GM12878 (cell line): ENCODE data around the gene GPR152. TPM values are rescaled to one million over a fixed set of nuclear protein-coding genes. Genes with fewer than 3 reads are reported as not detected.

Source experiments
- ATAC-seq: fragments of 200-7000 bp; cut with Tn5 transposase; 3 replicates; pipeline ENCODE4 v1.9.1; 2020; ENCODE audit warnings: mild to moderate bottlenecking, moderate library complexity
- BruUV-seq: library from RNA; stranded (reverse); fragments of 400-500 nt; replicated peaks from 2 replicates; lab custom pipeline; 2021; lab: Mats Ljungman, UMichigan
- CTCF ChIA-PET: fragments of 300-600 bp; sonication (Branson Sonifier 250); formaldehyde crosslinking; extraction: SDS; loops from one replicate; lab custom pipeline; 2021; ENCODE audit warnings: inconsistent platforms; lab: Yijun Ruan, JAX
- POLR2A ChIA-PET: fragments of 350-600 bp; formaldehyde crosslinking; extraction: SDS; loops from one replicate; lab custom pipeline; 2021; ENCODE audit warnings: inconsistent platforms; lab: Charles Lee
- RAD21 ChIA-PET: fragments of 300-600 bp; sonication (Branson Sonifier 250); formaldehyde crosslinking; loops from one replicate; lab custom pipeline; 2023; ENCODE audit warnings: antibody characterized with exemption; ENCODE audit not compliant: unreplicated experiment; lab: Charles Lee
- SMC1A ChIA-PET: fragments of 300-600 bp; sonication (Branson Sonifier 250); formaldehyde crosslinking; loops from one replicate; lab custom pipeline; 2023; ENCODE audit not compliant: unreplicated experiment, uncharacterized antibody; lab: Charles Lee
- DNase-seq: peaks from one replicate; pipeline ENCODE4 v3.0.0-alpha.2; 2011; ENCODE audit warnings: low read depth, low spot score
- FAIRE-seq: peaks from 3 replicates; lab custom pipeline; 2011; peaks lifted over from hg19 to GRCh38; lab: Jason Lieb, UNC
- H2AFZ ChIP-seq: 2 replicates; pipeline ENCODE4 v1.6.0; 2011; ENCODE audit warnings: low read depth, low read length, control low read depth; ENCODE audit not compliant: control insufficient read depth
- H3K27ac ChIP-seq: 2 replicates; pipeline ENCODE4 v1.5.1; 2011; ENCODE audit warnings: control low read depth; ENCODE audit not compliant: control insufficient read depth, insufficient read depth
- H3K27me3 ChIP-seq, 2 experiments: replicated peaks in 1 of 2; 2 replicates each; pipeline versions ENCODE4 v1.6.0 to v1.6.1; 2011; ENCODE audit warnings: low read length in 1 of 2; ENCODE audit not compliant: control insufficient read depth in 2 of 2, insufficient read depth in 2 of 2
- H3K36me3 ChIP-seq, 2 experiments: 2 replicates each; pipeline ENCODE4 v1.5.1; 2011; ENCODE audit warnings: low read length in 1 of 2; ENCODE audit not compliant: control insufficient read depth in 2 of 2, insufficient read depth in 2 of 2
- H3K4me1 ChIP-seq: 2 replicates; pipeline ENCODE4 v1.6.1; 2011; ENCODE audit warnings: mild to moderate bottlenecking, low read length, moderate library complexity, mixed read lengths; ENCODE audit not compliant: control insufficient read depth, insufficient read depth
- H3K4me2 ChIP-seq: 2 replicates; pipeline ENCODE4 v1.6.0; 2011; ENCODE audit warnings: control low read depth; ENCODE audit not compliant: control insufficient read depth, insufficient read depth
- H3K4me3 ChIP-seq: fragments of 200-600 bp; sonication (generic); 2 replicates; pipeline ENCODE4 v1.5.1; 2016
- H3K79me2 ChIP-seq: 2 replicates; pipeline ENCODE4 v1.6.0; 2011; ENCODE audit warnings: low read length; ENCODE audit not compliant: control insufficient read depth, insufficient read depth
- H3K9ac ChIP-seq: 2 replicates; pipeline ENCODE4 v1.8.0; 2011; ENCODE audit warnings: low read length, control low read depth, mixed read lengths; ENCODE audit not compliant: control insufficient read depth, insufficient read depth
- H3K9me3 ChIP-seq: replicated peaks from 3 replicates; pipeline ENCODE4 v1.5.1; 2011; ENCODE audit warnings: mild to moderate bottlenecking, low read length; ENCODE audit not compliant: control insufficient read depth, insufficient read depth
- H4K20me1 ChIP-seq: 2 replicates; pipeline ENCODE4 v1.6.0; 2011; ENCODE audit not compliant: control insufficient read depth, insufficient read depth
- BCL11A ChIP-seq: IDR thresholded peaks from 2 replicates; pipeline ENCODE4 v1.6.1; 2011; ENCODE audit warnings: low read depth, low read length
- BHLHE40 ChIP-seq, 2 experiments: fragments of 450-650 bp in 1 of 2; IDR thresholded peaks; 2 replicates each; pipeline ENCODE4 v1.6.1; 2011 to 2017; ENCODE audit warnings: low read depth in 2 of 2, borderline replicate concordance in 1 of 2, improper control_type of control experiment in 1 of 2, low read length in 1 of 2, mild to moderate bottlenecking in 1 of 2
- CEBPB ChIP-seq, 2 experiments: fragments of 150-350 bp in 1 of 2; IDR thresholded peaks; 2 replicates each; pipeline ENCODE4 v1.6.1; 2012 to 2014; ENCODE audit warnings: low read depth in 2 of 2, low read length in 2 of 2, borderline replicate concordance in 1 of 2, inconsistent platforms in 1 of 2
- CHD1 ChIP-seq: IDR thresholded peaks from 2 replicates; pipeline ENCODE4 v1.6.1; 2012; ENCODE audit warnings: low read depth, low read length, improper control_type of control experiment
- HDGF ChIP-seq: fragments of 450-650 bp; IDR thresholded peaks from 2 replicates; pipeline ENCODE4 v1.6.1; 2016; ENCODE audit warnings: antibody characterized with exemption
- IKZF1 ChIP-seq: fragments of 450-650 bp; conservative IDR thresholded peaks from 2 replicates; pipeline ENCODE4 v1.6.1; 2017; ENCODE audit warnings: antibody characterized with exemption, mild to moderate bottlenecking
- KDM1A ChIP-seq: fragments of 200-600 bp; sonication (generic); IDR thresholded peaks from 2 replicates; pipeline ENCODE4 v1.6.1; 2016; ENCODE audit warnings: borderline replicate concordance
- NFYB ChIP-seq: IDR thresholded peaks from 2 replicates; pipeline ENCODE4 v1.6.1; 2011; ENCODE audit warnings: low read depth, mild to moderate bottlenecking, low read length, improper control_type of control experiment, moderate library complexity; ENCODE audit not compliant: insufficient read depth
- NKRF ChIP-seq: fragments of 450-650 bp; conservative IDR thresholded peaks from 2 replicates; pipeline ENCODE4 v1.6.1; 2017; ENCODE audit warnings: mild to moderate bottlenecking, moderate library complexity
- NRF1 ChIP-seq: conservative IDR thresholded peaks from 2 replicates; pipeline ENCODE4 v1.6.1; 2011; ENCODE audit warnings: mild to moderate bottlenecking, low read depth, low read length, improper control_type of control experiment
- STAT3 ChIP-seq: IDR thresholded peaks from 2 replicates; pipeline ENCODE4 v1.6.1; 2011; ENCODE audit warnings: low read depth, low read length, improper control_type of control experiment
- ZBTB4 ChIP-seq: fragments of 450-650 bp; formaldehyde crosslinking; IDR thresholded peaks from 2 replicates; pipeline ENCODE4 v1.4.0; 2022; ENCODE audit warnings: mild to moderate bottlenecking, moderate library complexity
- WGBS: methylation state at CpG from one replicate; pipeline ENCODE4 v1.1.6; 2016; ENCODE audit warnings: low lambda C conversion rate; ENCODE audit not compliant: insufficient replicate concordance, insufficient coverage; ENCODE audit errors: missing lambda C conversion rate; 5-methylcytosine and 5-hydroxymethylcytosine counted together
- in situ Hi-C: fragments of 300-500 bp; cut with MboI; formaldehyde crosslinking; loops from 9 replicates; pipeline ENCODE4 v1.14.3; 2018; ENCODE audit warnings: mixed read lengths
- intact Hi-C: fragments of 100-400 bp; cut with micrococcal nuclease; formaldehyde crosslinking; loops from one replicate; pipeline ENCODE4 v1.14.2; 2022; ENCODE audit not compliant: unreplicated experiment
- polyA plus RNA-seq, 11 experiments: library from polyadenylated mRNA; depleted of rRNA in 4 of 11; unstranded in 6 of 11; stranded (reverse) in 5 of 11; fragments of >200 nt; fragmentation: Nextera tagmentation in 4 of 11; fragmentation: Illumina TruSeq in 1 of 11; extraction: Ambion mirVana in 4 of 11; extraction: Trizol in 1 of 11; gene quantifications; 1 replicate in 1 of 11; 2 replicates in 10 of 11; pipeline versions ENCODE4 v1.2.1 to v1.2.3, GENCODE V29; 2011 to 2016; ENCODE audit warnings: inconsistent platforms in 2 of 11, missing spikeins in 2 of 11, low read depth in 1 of 11
- total RNA-seq, 4 experiments: library from RNA; depleted of rRNA in 3 of 4; stranded (reverse); fragments of >200 nt in 3 of 4; fragmentation: Illumina TruSeq in 1 of 4; extraction: Trizol in 1 of 4; gene quantifications; 2 replicates each; pipeline versions ENCODE4 v1.2.1 to v1.2.3, GENCODE V29; 2013 to 2021
- TF ChIP-seq, protein P1 (sequence below): fragments of 450-650 bp; formaldehyde crosslinking; IDR thresholded peaks from 2 replicates; pipeline ENCODE4 v1.5.0; 2022; ENCODE audit warnings: mild to moderate bottlenecking, missing genetic modification characterization

Gene GPR152
- total and polyA plus RNA-seq, 10 of the 15 experiments (the other 5 are each of a cell fraction or from before 2014, with no cell fraction given), result not detected

DNA sequence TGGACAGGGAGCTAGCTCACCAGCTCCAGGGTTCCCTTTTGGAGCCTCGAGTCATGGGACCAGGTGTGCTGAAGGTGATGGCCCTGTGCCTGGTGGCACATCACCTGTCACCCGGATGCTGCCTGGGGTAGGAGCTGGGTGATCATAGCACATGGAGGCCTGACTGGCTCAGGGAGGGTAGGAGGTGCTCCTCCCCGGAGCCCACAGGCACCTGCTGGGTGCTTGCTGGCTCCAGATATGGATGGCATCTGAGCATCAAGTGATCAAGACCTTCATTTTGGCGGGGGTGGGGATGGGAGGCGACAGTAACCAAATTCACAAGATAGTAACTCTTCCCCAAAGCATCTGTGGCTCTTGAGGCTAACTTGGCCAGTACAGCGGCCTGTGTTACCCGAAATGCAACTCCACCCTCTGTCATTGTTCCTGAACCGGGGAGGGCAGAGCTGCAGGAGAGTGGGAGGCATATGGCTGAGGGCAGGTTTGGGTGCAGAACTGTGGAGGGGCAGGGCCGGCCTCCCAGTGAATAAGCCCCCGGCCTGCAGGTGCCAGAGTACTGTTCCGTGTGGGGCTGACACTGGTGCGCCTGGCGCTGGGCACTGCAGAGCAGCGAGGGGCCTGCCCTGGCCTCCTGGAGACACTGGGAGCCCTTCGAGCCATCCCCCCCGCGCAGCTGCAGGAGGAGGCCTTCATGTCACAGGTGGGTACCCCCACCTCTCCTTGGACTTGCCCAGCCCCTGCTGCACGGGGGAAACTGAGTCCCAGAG is 43.9 kb downstream of the GPR152 start:
- in situ Hi-C loops, result no loop called here
- Histone ChIP-seq H3K27me3 (no peaks in the 10 kb centered on the region), H4K20me1 (no peaks in the 10 kb centered on the region), H3K79me2 (peaks cover 24% of the 10 kb centered on the region), H3K9ac (peak overlapping the region; percentile 77; the same call in 1 of the 2 replicates), H2AFZ (no peak overlapping the region; the same call in 1 of the 2 replicates), H3K4me2 (peak overlapping the region; percentile 93), H3K9me3 (no peaks in the 10 kb centered on the region), H3K4me3 (peak overlapping the region; percentile 48; the same call in 1 of the 2 replicates), H3K4me1 (peaks cover 61% of the 10 kb centered on the region), H3K36me3 (no peaks in the 10 kb centered on the region), H3K27ac (peak overlapping the region; percentile 84)
- SMC1A ChIA-PET, result interaction anchor here (1.3 to 3.1 kb wide), 2 partner anchors 29 to 60 kb away, joined by 3 to 11 read pairs; partner anchors contain the start of genes PTPRCAP and TMEM134
- TF ChIP-seq STAT3, result no peak
- TF ChIP-seq, protein P1, sequence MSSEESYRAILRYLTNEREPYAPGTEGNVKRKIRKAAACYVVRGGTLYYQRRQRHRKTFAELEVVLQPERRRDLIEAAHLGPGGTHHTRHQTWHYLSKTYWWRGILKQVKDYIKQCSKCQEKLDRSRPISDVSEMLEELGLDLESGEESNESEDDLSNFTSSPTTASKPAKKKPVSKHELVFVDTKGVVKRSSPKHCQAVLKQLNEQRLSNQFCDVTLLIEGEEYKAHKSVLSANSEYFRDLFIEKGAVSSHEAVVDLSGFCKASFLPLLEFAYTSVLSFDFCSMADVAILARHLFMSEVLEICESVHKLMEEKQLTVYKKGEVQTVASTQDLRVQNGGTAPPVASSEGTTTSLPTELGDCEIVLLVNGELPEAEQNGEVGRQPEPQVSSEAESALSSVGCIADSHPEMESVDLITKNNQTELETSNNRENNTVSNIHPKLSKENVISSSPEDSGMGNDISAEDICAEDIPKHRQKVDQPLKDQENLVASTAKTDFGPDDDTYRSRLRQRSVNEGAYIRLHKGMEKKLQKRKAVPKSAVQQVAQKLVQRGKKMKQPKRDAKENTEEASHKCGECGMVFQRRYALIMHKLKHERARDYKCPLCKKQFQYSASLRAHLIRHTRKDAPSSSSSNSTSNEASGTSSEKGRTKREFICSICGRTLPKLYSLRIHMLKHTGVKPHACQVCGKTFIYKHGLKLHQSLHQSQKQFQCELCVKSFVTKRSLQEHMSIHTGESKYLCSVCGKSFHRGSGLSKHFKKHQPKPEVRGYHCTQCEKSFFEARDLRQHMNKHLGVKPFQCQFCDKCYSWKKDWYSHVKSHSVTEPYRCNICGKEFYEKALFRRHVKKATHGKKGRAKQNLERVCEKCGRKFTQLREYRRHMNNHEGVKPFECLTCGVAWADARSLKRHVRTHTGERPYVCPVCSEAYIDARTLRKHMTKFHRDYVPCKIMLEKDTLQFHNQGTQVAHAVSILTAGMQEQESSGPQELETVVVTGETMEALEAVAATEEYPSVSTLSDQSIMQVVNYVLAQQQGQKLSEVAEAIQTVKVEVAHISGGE (CRISPR knock-in tag), result no peak
- TF ChIP-seq HDGF, result no peak
- no peak for TF ChIP-seq ZBTB4 (CRISPR knock-in tag)
- TF ChIP-seq NKRF, result no peak
- no peak for TF ChIP-seq CHD1
- no peak for TF ChIP-seq BHLHE40 (IDR thresholded peaks at IDR 0.05; ENCODE audit: borderline replicate concordance in 1 of 2, low read depth in 2 of 2, low read length in 1 of 2)
- TF ChIP-seq IKZF1, result no peak
- TF ChIP-seq NFYB, result no peak
- no peak for TF ChIP-seq NRF1
- no peak for TF ChIP-seq BCL11A
- TF ChIP-seq KDM1A, result no peak
- no peak for TF ChIP-seq CEBPB (IDR thresholded peaks at IDR 0.05; ENCODE audit: borderline replicate concordance in 1 of 2, low read depth in 2 of 2, low read length in 2 of 2)
- CTCF ChIA-PET, result interaction anchor here (0.6 to 1.9 kb wide), 6 partner anchors 9 to 61 kb away, joined by 3 to 7 read pairs (median 4); partner anchors contain the start of gene TMEM134
- FAIRE-seq (peak; percentile 31), DNase-seq (no peak), ATAC-seq (peak; percentile 1; the same call in 1 of the 3 replicates)
- POLR2A ChIA-PET, result interaction anchor here (0.6 to 3.0 kb wide), 8 partner anchors 9 to 78 kb away, joined by 3 to 12 read pairs (median 6); partner anchors contain the start of genes PTPRCAP, RPS6KB2 and TMEM134
- WGBS, result 19% methylated on average over 18 of the region's 18 CpGs
- RAD21 ChIA-PET, result interaction anchor here (0.7 to 2.6 kb wide), 4 partner anchors 29 to 77 kb away, joined by 3 to 18 read pairs (median 3); partner anchors contain the start of gene PTPRCAP
- no TSS peak for BruUV-seq
- intact Hi-C loops, result no loop called here
